HCT116 (cell line): Measurements from ENCODE around the gene GPHN. TPM values are rescaled to one million over a fixed set of nuclear protein-coding genes. Genes with fewer than 3 reads are reported as not detected.

Experiments used
- ATAC-seq: fragments of 200-7000 bp; cut with Tn5 transposase; 2 replicates; pipeline ENCODE4 v1.9.1; 2020; ENCODE audit warnings: mild to moderate bottlenecking, moderate library complexity
- BruUV-seq: library from RNA; stranded (reverse); fragments of 400-500 nt; replicated peaks from 2 replicates; lab custom pipeline; 2021; lab: Mats Ljungman, UMichigan
- CTCF ChIA-PET: fragments of 300-600 bp; sonication (Branson Sonifier 250); formaldehyde crosslinking; loops from one replicate; lab custom pipeline; 2021; ENCODE audit warnings: antibody characterized with exemption; lab: Charles Lee
- POLR2A ChIA-PET: fragments of 300-600, 350-600 bp; sonication (Branson Sonifier 250); formaldehyde crosslinking; loops from one replicate; lab custom pipeline; 2021; ENCODE audit warnings: antibody characterized with exemption; lab: Charles Lee
- RAD21 ChIA-PET, 2 experiments: fragments of 300-600 bp; sonication (Branson Sonifier 250); formaldehyde crosslinking; loops; one replicate each; lab custom pipeline; 2023; ENCODE audit warnings: low total read pairs in 2 of 2; ENCODE audit not compliant: uncharacterized antibody in 2 of 2, unreplicated experiment in 2 of 2, low non-redundant PET in 1 of 2; lab: Charles Lee
- DNase-seq: peaks from one replicate; pipeline ENCODE4 v3.0.0-alpha.2; 2010; ENCODE audit warnings: low read depth, low spot score
- H2AFZ ChIP-seq: fragments of 200-600 bp; shearing (Covaris generic), sonication (generic); 2 replicates; pipeline ENCODE4 v1.6.1; 2017; ENCODE audit warnings: low read depth, mixed run types, mixed read lengths, antibody characterized with exemption, low read length; ENCODE audit not compliant: poor library complexity, severe bottlenecking
- H3K27ac ChIP-seq: 2 replicates; pipeline ENCODE4 v1.5.1; 2012; ENCODE audit warnings: low read depth, low read length
- H3K27me3 ChIP-seq: fragments of 200-600 bp; sonication (generic); 2 replicates; pipeline ENCODE4 v1.6.1; 2016; ENCODE audit warnings: mixed run types, low read length, mixed read lengths; ENCODE audit not compliant: insufficient read depth
- H3K36me3 ChIP-seq, 2 experiments: fragments of 200-500 bp in 1 of 2; fragments of 200-600 bp in 1 of 2; sonication (Bioruptor generic) in 1 of 2; sonication (generic) in 1 of 2; 2 replicates each; pipeline versions ENCODE4 v1.5.1 to v1.6.1; 2014 to 2016; ENCODE audit warnings: low read length in 2 of 2, inconsistent platforms in 1 of 2, mixed read lengths in 1 of 2, mixed run types in 1 of 2; ENCODE audit not compliant: insufficient read depth in 2 of 2, control insufficient read depth in 1 of 2
- H3K4me1 ChIP-seq, 2 experiments: fragments of 200-600 bp in 1 of 2; sonication (generic) in 1 of 2; 2 replicates each; pipeline versions ENCODE4 v1.5.1 to v1.6.1; 2012 to 2017; ENCODE audit warnings: low read length in 2 of 2, inconsistent platforms in 1 of 2, mild to moderate bottlenecking in 1 of 2, mixed read lengths in 1 of 2, mixed run types in 1 of 2, moderate library complexity in 1 of 2; ENCODE audit not compliant: insufficient read depth in 2 of 2, control insufficient read depth in 1 of 2
- H3K4me2 ChIP-seq: fragments of 200-600 bp; sonication (generic); 2 replicates; pipeline ENCODE4 v1.6.1; 2017; ENCODE audit warnings: mixed run types, low read length, mixed read lengths
- H3K4me3 ChIP-seq, 2 experiments: fragments of 200-600 bp in 1 of 2; sonication (generic) in 1 of 2; replicated peaks in 1 of 2; 2 replicates each; pipeline ENCODE4 v1.5.1; 2011 to 2016; ENCODE audit warnings: low read length in 2 of 2, control low read depth in 1 of 2, low read depth in 1 of 2, mild to moderate bottlenecking in 1 of 2, mixed read lengths in 1 of 2, mixed run types in 1 of 2
- H3K79me2 ChIP-seq: fragments of 200-600 bp; sonication (generic); 2 replicates; pipeline ENCODE4 v1.6.1; 2017; ENCODE audit warnings: mild to moderate bottlenecking, mixed run types, low read length, moderate library complexity, mixed read lengths; ENCODE audit not compliant: insufficient read depth
- H3K9ac ChIP-seq: fragments of 200-600 bp; sonication (generic); 2 replicates; pipeline ENCODE4 v1.6.1; 2016; ENCODE audit warnings: low read length, mixed read lengths
- H3K9me2 ChIP-seq: fragments of 200-600 bp; sonication (generic), shearing (Covaris generic); 2 replicates; pipeline ENCODE4 v1.6.1; 2017; ENCODE audit warnings: mixed run types, mild to moderate bottlenecking, moderate library complexity; ENCODE audit not compliant: insufficient read depth
- H3K9me3 ChIP-seq, 2 experiments: fragments of 200-500 bp in 1 of 2; fragments of 200-600 bp in 1 of 2; sonication (Bioruptor generic) in 1 of 2; sonication (generic) in 1 of 2; 2 replicates each; pipeline ENCODE4 v1.6.1; 2014 to 2017; ENCODE audit warnings: low read length in 2 of 2, mixed read lengths in 2 of 2, inconsistent platforms in 1 of 2, low read depth in 1 of 2, mild to moderate bottlenecking in 1 of 2, mixed run types in 1 of 2, moderate library complexity in 1 of 2; ENCODE audit not compliant: control insufficient read depth in 1 of 2, insufficient read depth in 1 of 2
- H4K20me1 ChIP-seq: fragments of 200-600 bp; sonication (generic), shearing (Covaris generic); 2 replicates; pipeline ENCODE4 v1.6.1; 2017; ENCODE audit warnings: mixed run types, mild to moderate bottlenecking, moderate library complexity; ENCODE audit not compliant: insufficient read depth
- CTCF ChIP-seq, 3 experiments: fragments of 200-600 bp in 1 of 3; sonication (generic) in 1 of 3; IDR thresholded peaks in 2 of 3; conservative IDR thresholded peaks in 1 of 3; 2 replicates each; pipeline ENCODE4 v1.5.1; 2012 to 2017; ENCODE audit warnings: low read depth in 2 of 3, low read length in 2 of 3, antibody characterized with exemption in 1 of 3, borderline replicate concordance in 1 of 3, control low read depth in 1 of 3, mild to moderate bottlenecking in 1 of 3, mixed read lengths in 1 of 3, mixed run types in 1 of 3, moderate library complexity in 1 of 3; ENCODE audit not compliant: insufficient read depth in 1 of 3
- RAD21 ChIP-seq: IDR thresholded peaks from 2 replicates; pipeline ENCODE4 v1.6.1; 2012; ENCODE audit warnings: low read depth, mild to moderate bottlenecking
- intact Hi-C: fragments of 100-400 bp; cut with micrococcal nuclease; formaldehyde crosslinking; loops from 2 replicates; pipeline ENCODE4 v1.10.0; 2022
- total RNA-seq: library from RNA; stranded (reverse); gene quantifications from one replicate; pipeline ENCODE4 v1.2.1, GENCODE V29; 2021; ENCODE audit not compliant: unreplicated experiment
- TF ChIP-seq, protein P1 (sequence below): IDR thresholded peaks from 2 replicates; pipeline ENCODE4 v1.6.1; 2011; ENCODE audit warnings: mild to moderate bottlenecking, low read length, moderate library complexity; ENCODE audit not compliant: insufficient replicate concordance; ENCODE audit errors: extremely low read depth

Gene GPHN
- total RNA-seq, 1 experiment from 2014 or later: 43.8 TPM

GRCh38 chr14:66746316-66747006 is 238.5 kb downstream of the GPHN start:
- RAD21 ChIA-PET: interaction anchor here in 1 of 2 experiments (1.0 kb wide), 1 partner anchor 122 kb away, joined by 4 read pairs; no protein-coding TSS in a partner anchor
- no peaks in the 10 kb centered on the region for H3K4me1 ChIP-seq
- POLR2A ChIA-PET: no interaction called here
- no peak overlapping the region for H3K4me3 ChIP-seq
- DNase-seq: peak; percentile 57
- no peaks in the 10 kb centered on the region for H3K9me2 ChIP-seq
- no peak overlapping the region for H3K4me2 ChIP-seq
- intact Hi-C loops: loop anchor here (10.0 kb wide), 2 partner anchors 122 to 252 kb away; no protein-coding TSS in a partner anchor
- H3K9ac ChIP-seq: no peak overlapping the region
- peak; percentile 81 for ATAC-seq
- H2AFZ ChIP-seq: no peak overlapping the region
- no TSS peak for BruUV-seq
- peaks cover 4% of the 10 kb centered on the region; the same call in 1 of the 2 replicates for H4K20me1 ChIP-seq
- H3K79me2 ChIP-seq: peaks cover 8% of the 10 kb centered on the region; the same call in 1 of the 2 replicates
- peak; percentile 30 to 81 (median 74); a peak in 5 of 6 replicates for TF ChIP-seq CTCF (IDR thresholded peaks at IDR 0.05 in 2 of 3, conservative IDR thresholded peaks at IDR 0.05 in 1 of 3; ENCODE audit: borderline replicate concordance in 1 of 3, insufficient read depth in 1 of 3, low read depth in 2 of 3, low read length in 2 of 3)
- peak; percentile 52 for TF ChIP-seq RAD21
- TF ChIP-seq, protein P1, sequence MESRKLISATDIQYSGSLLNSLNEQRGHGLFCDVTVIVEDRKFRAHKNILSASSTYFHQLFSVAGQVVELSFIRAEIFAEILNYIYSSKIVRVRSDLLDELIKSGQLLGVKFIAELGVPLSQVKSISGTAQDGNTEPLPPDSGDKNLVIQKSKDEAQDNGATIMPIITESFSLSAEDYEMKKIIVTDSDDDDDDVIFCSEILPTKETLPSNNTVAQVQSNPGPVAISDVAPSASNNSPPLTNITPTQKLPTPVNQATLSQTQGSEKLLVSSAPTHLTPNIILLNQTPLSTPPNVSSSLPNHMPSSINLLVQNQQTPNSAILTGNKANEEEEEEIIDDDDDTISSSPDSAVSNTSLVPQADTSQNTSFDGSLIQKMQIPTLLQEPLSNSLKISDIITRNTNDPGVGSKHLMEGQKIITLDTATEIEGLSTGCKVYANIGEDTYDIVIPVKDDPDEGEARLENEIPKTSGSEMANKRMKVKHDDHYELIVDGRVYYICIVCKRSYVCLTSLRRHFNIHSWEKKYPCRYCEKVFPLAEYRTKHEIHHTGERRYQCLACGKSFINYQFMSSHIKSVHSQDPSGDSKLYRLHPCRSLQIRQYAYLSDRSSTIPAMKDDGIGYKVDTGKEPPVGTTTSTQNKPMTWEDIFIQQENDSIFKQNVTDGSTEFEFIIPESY: no peak
- TF ChIP-seq, all 23 proteins: peak for 2
- Histone ChIP-seq H3K36me3 (no peaks in the 10 kb centered on the region), H3K9me3 (no peaks in the 10 kb centered on the region), H3K27ac (no peak overlapping the region), H3K27me3 (no peaks in the 10 kb centered on the region)
- CTCF ChIA-PET: interaction anchor here (0.5 to 1.4 kb wide), 7 partner anchors 8 to 1699 kb away, joined by 3 to 16 read pairs (median 4); no protein-coding TSS in a partner anchor
